NOMO-1 (cell line): ENCODE data around the gene SYNGR1.

ENCODE experiments used
- DNase-seq, 2 experiments: peaks; one replicate each; lab custom pipeline; 2025; ENCODE audit not compliant: unreplicated experiment in 2 of 2; lab: John Stamatoyannopoulos, UW

Gene SYNGR1

GRCh38 chr22:39427751-39428596, 78.2 kb downstream of the SYNGR1 start:
- DNase-seq, result no peak

DNA sequence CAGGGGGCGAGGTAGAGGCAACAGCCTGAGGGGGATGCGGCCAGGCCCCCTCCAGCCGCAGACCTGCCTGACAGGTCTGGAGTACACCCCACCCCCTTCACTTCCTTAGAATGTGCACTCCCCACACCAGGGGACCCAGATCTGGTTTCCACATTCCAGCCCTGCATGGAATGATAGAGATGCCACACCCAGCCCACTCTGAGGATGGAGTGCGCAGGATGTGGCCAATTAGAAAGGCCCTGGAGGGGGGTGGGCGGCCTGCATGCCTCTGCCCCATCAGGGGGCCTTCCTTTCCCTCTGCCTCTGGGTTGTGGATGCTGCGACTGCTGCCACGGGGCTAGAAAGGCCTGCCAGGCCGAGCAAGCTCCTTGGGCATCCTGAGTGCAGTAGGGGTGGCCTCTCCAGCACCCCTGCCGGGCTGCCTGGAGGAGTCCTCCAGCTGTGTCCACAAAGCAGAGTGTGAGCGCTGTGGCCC, 78.8 kb downstream of the SYNGR1 start:
- DNase-seq, result no peak

- no peak for DNase-seq
These were observed 79.4 kb downstream of the SYNGR1 start for GRCh38 chr22:39429186-39429585.

GRCh38 chr22:39429916-39430575, 80.3 kb downstream of the SYNGR1 start:
- DNase-seq, result no peak

DNA sequence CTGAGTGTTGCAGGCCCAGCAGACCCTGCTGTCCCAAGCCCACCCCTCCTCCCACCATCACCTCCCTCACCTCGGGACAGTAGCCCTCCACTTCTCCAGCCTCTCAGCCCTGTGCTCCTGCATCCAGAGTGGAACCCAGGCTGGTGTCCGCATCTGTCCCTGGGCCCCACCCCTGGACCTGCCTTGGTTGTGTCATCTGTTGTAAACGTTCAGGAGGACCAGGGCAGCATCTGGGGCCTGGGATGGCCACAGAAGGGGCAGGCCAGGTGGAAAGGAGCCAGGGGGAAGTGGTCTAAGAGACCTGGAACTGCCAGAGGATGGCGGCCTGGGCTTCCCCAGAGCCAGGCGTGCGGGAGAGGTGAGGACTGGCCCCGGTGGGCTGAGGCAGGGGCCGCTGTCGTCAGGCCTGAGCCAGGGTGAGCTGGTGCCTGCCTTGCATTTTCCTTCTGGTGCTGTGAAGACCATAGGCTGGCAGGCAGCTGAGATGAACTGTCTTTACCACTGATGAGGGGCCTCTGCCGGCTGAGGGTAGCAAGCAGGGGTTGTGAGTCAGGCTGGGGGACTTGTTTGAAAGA, 80.9 kb downstream of the SYNGR1 start:
- no peak for DNase-seq

GRCh38 chr22:39431216-39431801, 81.5 kb downstream of the SYNGR1 start:
- DNase-seq, result no peak

DNA sequence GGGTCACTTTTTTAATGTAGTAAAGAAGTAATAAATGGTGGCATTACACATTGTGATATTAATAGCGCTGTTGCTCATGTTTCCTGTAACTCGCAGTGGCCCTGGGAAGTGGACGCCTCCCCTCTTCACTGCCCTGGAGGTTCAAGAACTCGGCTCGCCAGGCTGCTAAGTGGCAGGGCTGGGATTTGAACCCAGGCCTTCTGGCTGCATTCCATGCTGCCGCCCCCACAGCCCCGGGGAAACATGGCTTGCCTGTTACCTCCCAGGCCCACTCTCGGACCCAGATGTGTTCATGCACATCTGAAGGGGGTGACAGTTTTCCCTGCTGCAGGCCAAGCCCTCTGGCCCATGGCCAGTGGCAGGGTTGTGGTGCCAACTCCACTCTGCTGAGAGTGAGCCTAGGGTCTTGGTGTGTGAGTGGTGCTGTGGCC, 82.0 kb downstream of the SYNGR1 start:
- no peak for DNase-seq

DNA sequence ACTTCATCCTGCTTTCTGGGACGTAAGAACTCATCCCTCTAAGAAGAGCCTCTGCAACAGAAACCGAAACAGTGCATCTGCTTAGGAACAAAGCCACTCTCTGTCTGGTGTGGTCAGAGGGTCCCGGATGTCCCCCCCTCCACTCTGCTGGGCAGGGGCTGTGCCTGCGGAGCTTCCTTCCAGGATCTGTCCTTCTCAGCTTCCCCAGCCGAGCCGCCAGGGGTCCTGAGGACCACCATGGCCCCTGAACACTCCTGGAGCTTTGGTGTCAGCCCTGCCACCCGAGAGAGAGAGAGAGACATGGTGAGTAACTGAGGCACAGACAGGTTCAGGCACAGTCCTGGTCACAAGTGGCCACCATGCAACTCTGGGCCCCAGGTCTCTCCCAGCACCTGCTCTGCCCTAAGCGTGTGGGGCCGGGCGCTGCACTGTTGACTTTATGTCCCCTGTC, 82.6 kb downstream of the SYNGR1 start:
- no peak for DNase-seq

- DNase-seq, result no peak
These were observed 83.9 kb downstream of the SYNGR1 start for GRCh38 chr22:39433476-39434242.

- no peak for DNase-seq
These were observed 84.5 kb downstream of the SYNGR1 start for GRCh38 chr22:39434243-39434653.

GRCh38 chr22:39434721-39435120, 84.9 kb downstream of the SYNGR1 start:
- no peak for DNase-seq
